Measurements from ENCODE around the gene DGKQ.
A peak's percentile ranks its signal among the peaks of the same experiment; 100 is the strongest.
"Not testable (repeated sequence)": the region's sequence is repeated elsewhere in the genome, so short reads cannot be mapped to it uniquely, and the experiment has no call there.

DGKQ gene

GRCh38 chr4:930028-930551 is 43.3 kb downstream of the DGKQ start:
- H3K36me3 ChIP-seq (replicated peaks; ENCODE audit: low read depth, low read length) = no peaks in the 10 kb centered on the region
- H3K4me3 ChIP-seq (ENCODE audit: low read length) = peak overlapping the region; percentile 99; the same call in 1 of the 2 replicates
- peak overlapping the region; percentile 91 for H3K4me2 ChIP-seq (ENCODE audit: low read length)
- peaks cover 59% of the 10 kb centered on the region for H3K79me2 ChIP-seq (ENCODE audit: low read length)
- H4K20me1 ChIP-seq (ENCODE audit: insufficient read depth, low read length) = peaks cover 41% of the 10 kb centered on the region
- no peak overlapping the region for H3K9ac ChIP-seq (ENCODE audit: low read length)
- H3K27ac ChIP-seq (ENCODE audit: low read length) = no peak overlapping the region
- H2AFZ ChIP-seq (ENCODE audit: low read depth, low read length) = no peak overlapping the region
- H3K4me1 ChIP-seq (ENCODE audit: low read length) = peaks cover 29% of the 10 kb centered on the region
- no peaks in the 10 kb centered on the region for H3K9me3 ChIP-seq (ENCODE audit: insufficient read depth, low read length)
- H3K27me3 ChIP-seq (ENCODE audit: low read depth, low read length) = peaks cover 10% of the 10 kb centered on the region; the same call in 1 of the 2 replicates
- TF ChIP-seq, protein P1, sequence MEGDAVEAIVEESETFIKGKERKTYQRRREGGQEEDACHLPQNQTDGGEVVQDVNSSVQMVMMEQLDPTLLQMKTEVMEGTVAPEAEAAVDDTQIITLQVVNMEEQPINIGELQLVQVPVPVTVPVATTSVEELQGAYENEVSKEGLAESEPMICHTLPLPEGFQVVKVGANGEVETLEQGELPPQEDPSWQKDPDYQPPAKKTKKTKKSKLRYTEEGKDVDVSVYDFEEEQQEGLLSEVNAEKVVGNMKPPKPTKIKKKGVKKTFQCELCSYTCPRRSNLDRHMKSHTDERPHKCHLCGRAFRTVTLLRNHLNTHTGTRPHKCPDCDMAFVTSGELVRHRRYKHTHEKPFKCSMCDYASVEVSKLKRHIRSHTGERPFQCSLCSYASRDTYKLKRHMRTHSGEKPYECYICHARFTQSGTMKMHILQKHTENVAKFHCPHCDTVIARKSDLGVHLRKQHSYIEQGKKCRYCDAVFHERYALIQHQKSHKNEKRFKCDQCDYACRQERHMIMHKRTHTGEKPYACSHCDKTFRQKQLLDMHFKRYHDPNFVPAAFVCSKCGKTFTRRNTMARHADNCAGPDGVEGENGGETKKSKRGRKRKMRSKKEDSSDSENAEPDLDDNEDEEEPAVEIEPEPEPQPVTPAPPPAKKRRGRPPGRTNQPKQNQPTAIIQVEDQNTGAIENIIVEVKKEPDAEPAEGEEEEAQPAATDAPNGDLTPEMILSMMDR (IDR thresholded peaks at IDR 0.05; ENCODE audit: low read depth, low read length) = no peak
- no peak for TF ChIP-seq EZH2phosphoT487 (IDR thresholded peaks at IDR 0.05; ENCODE audit: low read depth)

- no peaks in the 10 kb centered on the region for H3K36me3 ChIP-seq (replicated peaks; ENCODE audit: low read depth, low read length)
- no peak overlapping the region for H3K4me2 ChIP-seq (ENCODE audit: low read length)
- no peak overlapping the region for H3K4me3 ChIP-seq (ENCODE audit: low read length)
- H3K9me3 ChIP-seq (ENCODE audit: insufficient read depth, low read length) = no peaks in the 10 kb centered on the region
- no peak overlapping the region for H3K9ac ChIP-seq (ENCODE audit: low read length)
- H2AFZ ChIP-seq (ENCODE audit: low read depth, low read length) = no peak overlapping the region
- peaks cover 28% of the 10 kb centered on the region for H3K4me1 ChIP-seq (ENCODE audit: low read length)
- peaks cover 66% of the 10 kb centered on the region for H3K79me2 ChIP-seq (ENCODE audit: low read length)
- no peak for TF ChIP-seq EZH2phosphoT487 (IDR thresholded peaks at IDR 0.05; ENCODE audit: low read depth)
- TF ChIP-seq, protein P1 (IDR thresholded peaks at IDR 0.05; ENCODE audit: low read depth, low read length) = no peak
- no peak overlapping the region for H3K27ac ChIP-seq (ENCODE audit: low read length)
- peaks cover 49% of the 10 kb centered on the region for H4K20me1 ChIP-seq (ENCODE audit: insufficient read depth, low read length)
- peaks cover 5% of the 10 kb centered on the region; the same call in 1 of the 2 replicates for H3K27me3 ChIP-seq (ENCODE audit: low read depth, low read length)
Observed at GRCh38 chr4:929096-929765, 44.1 kb downstream of the DGKQ start.

- not testable (repeated sequence) for H3K4me2 ChIP-seq (ENCODE audit: low read length)
- H3K79me2 ChIP-seq (ENCODE audit: low read length) = peaks cover 76% of the 10 kb centered on the region
Observed at GRCh38 chr4:927566-927965, 45.8 kb downstream of the DGKQ start.

GRCh38 chr4:926538-926937 is 46.8 kb downstream of the DGKQ start:
- Histone ChIP-seq H3K4me1 (ENCODE audit: low read length) (peaks cover 30% of the 10 kb centered on the region), H3K79me2 (ENCODE audit: low read length) (peaks cover 79% of the 10 kb centered on the region), H3K4me2 (ENCODE audit: low read length) (no peak overlapping the region)

More at GRCh38 chr4:927566-927965, 45.8 kb downstream of the DGKQ start:
- not testable (repeated sequence) for H3K4me3 ChIP-seq (ENCODE audit: low read length); H3K27me3 ChIP-seq (ENCODE audit: low read depth, low read length); H3K9me3 ChIP-seq (ENCODE audit: insufficient read depth, low read length); H3K27ac ChIP-seq (ENCODE audit: low read length); H3K36me3 ChIP-seq (replicated peaks; ENCODE audit: low read depth, low read length); H3K9ac ChIP-seq (ENCODE audit: low read length); H2AFZ ChIP-seq (ENCODE audit: low read depth, low read length)
- Histone ChIP-seq H3K4me1 (ENCODE audit: low read length) (peaks cover 24% of the 10 kb centered on the region), H4K20me1 (ENCODE audit: insufficient read depth, low read length) (peaks cover 56% of the 10 kb centered on the region)

More at GRCh38 chr4:926538-926937, 46.8 kb downstream of the DGKQ start:
- no peaks in the 10 kb centered on the region for H3K27me3 ChIP-seq (ENCODE audit: low read depth, low read length)
- no peak for TF ChIP-seq EZH2phosphoT487 (IDR thresholded peaks at IDR 0.05; ENCODE audit: low read depth)
- TF ChIP-seq, protein P1 (IDR thresholded peaks at IDR 0.05; ENCODE audit: low read depth, low read length) = no peak
- no peak overlapping the region for H2AFZ ChIP-seq (ENCODE audit: low read depth, low read length)
- H3K4me3 ChIP-seq (ENCODE audit: low read length) = no peak overlapping the region
- H4K20me1 ChIP-seq (ENCODE audit: insufficient read depth, low read length) = peaks cover 60% of the 10 kb centered on the region
- H3K9me3 ChIP-seq (ENCODE audit: insufficient read depth, low read length) = 0 out of 2 replicates have a peak, but pooled peaks cover 4% of the 10 kb centered on the region
- H3K27ac ChIP-seq (ENCODE audit: low read length) = no peak overlapping the region
- H3K36me3 ChIP-seq (replicated peaks; ENCODE audit: low read depth, low read length) = peaks cover 13% of the 10 kb centered on the region
- H3K9ac ChIP-seq (ENCODE audit: low read length) = no peak overlapping the region
